ENCODE data around the gene APOA5.
"Not testable (repeated sequence)": the region's sequence is repeated elsewhere in the genome, so short reads cannot be mapped to it uniquely, and the experiment has no call there.

APOA5 gene, protein sequence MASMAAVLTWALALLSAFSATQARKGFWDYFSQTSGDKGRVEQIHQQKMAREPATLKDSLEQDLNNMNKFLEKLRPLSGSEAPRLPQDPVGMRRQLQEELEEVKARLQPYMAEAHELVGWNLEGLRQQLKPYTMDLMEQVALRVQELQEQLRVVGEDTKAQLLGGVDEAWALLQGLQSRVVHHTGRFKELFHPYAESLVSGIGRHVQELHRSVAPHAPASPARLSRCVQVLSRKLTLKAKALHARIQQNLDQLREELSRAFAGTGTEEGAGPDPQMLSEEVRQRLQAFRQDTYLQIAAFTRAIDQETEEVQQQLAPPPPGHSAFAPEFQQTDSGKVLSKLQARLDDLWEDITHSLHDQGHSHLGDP

DNA sequence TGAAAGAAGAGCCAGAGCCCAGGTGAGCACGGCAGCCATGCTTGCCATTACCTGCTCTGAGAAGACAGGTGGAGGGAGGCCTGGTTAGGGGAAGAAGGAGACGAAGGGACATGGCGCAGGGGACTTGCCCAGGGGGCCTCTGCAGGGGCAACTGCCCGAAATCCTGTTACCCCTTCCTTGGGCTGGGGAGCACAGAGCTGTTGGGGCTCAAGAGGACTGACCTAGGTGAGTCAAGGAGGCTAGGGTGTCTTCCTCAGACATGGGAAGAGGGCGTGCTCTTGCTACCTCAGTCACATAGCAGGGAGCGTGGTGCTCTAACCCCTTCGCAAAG is at the start of gene APOA5:
APOA5 (minus strand) TSS at position 67 of the 331 bp plus-strand sequence; CDS start at position 48, 19 bp downstream.
- DNase-seq = no peak

DNA sequence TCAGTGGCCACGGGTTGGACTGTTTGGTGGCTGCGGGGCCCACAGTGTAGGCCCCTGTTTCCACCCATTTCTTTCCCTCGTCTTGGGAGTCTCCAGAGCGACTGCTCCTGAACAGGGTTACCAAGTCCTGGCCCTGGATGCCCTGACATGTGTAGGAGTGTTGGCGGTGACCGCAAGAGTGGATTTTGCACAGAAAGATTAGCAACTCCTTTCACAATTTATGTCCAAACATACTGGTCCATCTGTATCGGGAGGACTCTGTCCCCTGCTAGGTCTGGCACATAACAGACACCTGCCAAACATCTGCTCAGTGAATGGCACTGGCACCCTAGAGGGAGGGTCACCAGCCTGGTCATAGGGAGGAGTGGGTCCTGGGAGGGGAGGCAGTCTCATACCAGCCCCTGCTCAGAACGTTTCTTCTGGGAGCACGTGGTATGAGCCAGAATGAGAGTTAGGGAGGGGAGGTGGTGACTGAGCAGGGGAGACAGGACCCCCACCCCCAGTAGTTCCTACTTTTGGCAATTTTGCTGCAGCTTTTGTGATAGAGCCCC is 49.1 kb upstream of the APOA5 start:
- DNase-seq = no peak

DNA sequence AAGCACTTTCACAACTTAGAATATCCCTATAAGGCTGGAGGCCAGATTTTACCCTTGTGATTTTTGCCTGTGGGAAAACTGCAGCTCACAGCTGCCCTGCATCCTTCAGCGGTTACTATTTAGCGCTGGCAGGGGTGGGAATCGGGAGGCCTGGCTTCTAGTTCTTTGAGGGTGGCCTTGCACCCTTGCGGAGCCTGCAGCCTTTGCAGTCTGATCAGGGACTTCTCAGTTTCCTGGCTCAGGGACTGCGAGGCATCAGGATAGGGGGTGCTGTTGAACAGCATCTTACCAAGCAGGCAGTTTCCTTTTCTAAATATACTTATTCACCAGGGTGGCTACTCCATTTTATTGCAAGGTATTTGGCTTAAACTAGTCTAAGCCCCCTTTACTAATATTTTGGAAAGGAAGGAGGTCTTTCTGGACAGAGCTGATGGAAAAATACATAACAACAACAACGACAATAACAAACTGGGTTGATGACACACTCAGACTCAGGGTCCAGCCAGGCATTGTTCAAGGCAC is 48.6 kb upstream of the APOA5 start:
- no peak for DNase-seq

DNA sequence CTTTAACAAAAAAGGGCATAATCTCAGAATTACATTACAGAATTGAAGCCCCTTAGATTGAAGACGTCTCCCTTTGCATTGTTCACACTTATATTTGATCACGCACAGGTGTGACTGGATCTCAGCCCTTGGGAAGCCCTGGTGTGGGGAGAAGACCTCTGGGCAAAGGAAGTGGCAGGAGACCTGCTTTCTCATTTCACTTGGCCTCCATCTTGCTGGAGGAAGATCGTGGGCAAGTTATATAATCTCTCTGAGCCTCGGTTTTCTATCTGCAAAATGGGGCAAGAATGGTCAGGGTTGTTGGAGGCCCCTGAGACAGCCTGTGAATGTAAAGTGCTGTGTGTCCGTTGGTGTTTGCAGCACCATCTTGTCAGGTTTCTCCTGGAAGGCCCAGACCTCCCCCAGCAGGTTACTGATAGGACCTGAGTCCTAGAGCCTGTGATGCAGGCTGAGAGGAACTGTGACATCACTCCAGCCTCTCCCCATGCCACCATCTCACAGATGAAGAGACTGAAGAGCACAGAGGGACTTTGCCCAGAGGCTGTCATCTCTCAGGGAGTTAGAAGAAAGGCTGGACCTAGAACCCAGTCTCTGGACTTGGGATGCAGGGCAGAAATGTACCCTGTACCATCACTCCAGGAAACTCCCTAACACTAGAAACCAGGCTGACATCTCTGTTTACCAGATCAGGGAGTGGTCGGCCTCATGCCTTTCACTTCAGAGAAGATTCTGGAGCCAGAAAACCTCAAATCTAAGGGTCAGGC is 46.8 kb upstream of the APOA5 start:
- no peak for DNase-seq

DNA sequence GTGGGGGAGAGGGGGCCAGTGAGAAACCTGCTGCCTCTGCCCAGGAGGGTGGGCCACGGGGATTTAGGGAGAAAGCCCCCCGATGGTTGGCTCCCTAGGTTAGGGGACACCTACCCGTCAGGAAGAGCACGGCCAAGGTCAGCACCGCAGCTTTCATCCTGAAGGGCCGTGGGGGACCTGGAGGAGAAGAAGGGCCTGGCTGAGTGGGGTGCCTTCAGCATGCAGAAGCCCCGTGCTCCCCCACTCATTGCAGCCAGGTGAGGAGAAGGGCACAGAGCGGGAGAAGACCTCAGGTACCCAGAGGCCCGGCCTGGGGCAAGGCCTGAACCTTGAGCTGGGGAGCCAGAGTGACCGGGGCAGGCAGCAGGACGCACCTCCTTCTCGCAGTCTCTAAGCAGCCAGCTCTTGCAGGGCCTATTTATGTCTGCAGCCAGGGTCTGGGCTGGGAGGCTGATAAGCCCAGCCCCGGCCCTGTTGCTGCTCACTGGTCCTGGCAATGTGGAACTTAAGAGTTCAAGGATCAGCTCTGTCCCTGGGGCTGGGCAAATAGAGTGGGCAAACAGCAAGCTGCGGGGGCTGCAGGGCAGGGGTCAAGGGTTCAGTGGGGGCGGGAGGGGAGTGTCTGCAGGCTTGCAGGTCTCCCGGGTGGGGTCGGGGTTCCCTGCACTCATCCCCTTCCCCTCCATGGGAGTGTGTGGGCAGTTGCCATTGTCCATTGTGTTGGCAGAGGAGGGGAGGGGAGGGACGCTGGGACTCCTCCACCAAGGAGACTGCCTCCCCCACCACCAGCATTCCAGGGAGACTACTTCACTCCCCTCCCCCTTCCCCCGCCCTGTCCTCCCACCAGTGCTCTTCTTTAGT is 45.8 kb upstream of the APOA5 start, which contains the start of gene APOA1:
APOA1 (minus strand) TSS at position 392 of the 861 bp plus-strand sequence; CDS start at position 157, 235 bp downstream.
- no peak for DNase-seq

DNA sequence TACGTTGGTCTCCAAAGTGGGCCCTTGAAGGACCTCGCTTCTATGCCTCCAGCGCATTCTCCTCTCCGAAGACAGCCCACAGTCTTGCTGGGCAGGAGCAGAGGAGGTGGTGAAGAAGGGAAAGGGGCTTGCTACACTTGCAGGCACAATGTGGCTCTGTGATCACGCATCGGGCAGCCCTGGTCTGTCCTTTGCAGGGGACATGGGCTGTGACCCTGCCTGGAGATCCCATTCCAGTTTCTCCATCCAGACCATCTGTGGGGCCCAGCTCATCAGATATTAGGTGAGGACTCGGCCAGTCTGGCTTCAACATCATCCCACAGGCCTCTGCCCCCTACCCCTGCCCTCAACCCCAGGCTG is 44.9 kb upstream of the APOA5 start:
- no peak for DNase-seq

DNA sequence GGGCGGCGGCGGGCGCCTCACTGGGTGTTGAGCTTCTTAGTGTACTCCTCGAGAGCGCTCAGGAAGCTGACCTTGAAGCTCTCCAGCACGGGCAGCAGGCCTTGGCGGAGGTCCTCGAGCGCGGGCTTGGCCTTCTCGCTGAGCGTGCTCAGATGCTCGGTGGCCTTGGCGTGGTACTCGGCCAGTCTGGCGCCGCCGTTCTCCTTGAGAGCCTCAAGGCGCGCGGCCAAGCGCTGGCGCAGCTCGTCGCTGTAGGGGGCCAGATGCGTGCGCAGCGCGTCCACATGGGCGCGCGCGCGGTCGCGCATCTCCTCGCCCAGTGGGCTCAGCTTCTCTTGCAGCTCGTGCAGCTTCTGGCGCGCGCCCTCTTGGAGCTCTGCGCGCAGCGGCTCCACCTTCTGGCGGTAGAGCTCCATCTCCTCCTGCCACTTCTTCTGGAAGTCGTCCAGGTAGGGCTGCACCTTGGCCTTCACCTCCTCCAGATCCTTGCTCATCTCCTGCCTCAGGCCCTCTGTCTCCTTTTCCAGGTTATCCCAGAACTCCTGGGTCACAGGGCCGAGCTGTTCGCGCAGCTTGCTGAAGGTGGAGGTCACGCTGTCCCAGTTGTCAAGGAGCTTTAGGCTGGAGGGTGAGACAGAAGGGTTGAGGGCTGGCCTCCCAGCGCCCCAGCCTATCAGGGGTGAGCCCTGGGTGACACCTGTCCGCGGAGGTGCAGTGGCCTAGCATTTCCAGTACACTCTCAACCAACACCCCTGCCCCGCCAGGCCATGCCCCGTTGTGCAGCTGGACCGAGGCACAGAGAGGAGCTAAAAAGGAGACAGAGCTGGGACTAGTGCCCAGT is 44.3 kb upstream of the APOA5 start:
- DNase-seq = peak; percentile 87

DNA sequence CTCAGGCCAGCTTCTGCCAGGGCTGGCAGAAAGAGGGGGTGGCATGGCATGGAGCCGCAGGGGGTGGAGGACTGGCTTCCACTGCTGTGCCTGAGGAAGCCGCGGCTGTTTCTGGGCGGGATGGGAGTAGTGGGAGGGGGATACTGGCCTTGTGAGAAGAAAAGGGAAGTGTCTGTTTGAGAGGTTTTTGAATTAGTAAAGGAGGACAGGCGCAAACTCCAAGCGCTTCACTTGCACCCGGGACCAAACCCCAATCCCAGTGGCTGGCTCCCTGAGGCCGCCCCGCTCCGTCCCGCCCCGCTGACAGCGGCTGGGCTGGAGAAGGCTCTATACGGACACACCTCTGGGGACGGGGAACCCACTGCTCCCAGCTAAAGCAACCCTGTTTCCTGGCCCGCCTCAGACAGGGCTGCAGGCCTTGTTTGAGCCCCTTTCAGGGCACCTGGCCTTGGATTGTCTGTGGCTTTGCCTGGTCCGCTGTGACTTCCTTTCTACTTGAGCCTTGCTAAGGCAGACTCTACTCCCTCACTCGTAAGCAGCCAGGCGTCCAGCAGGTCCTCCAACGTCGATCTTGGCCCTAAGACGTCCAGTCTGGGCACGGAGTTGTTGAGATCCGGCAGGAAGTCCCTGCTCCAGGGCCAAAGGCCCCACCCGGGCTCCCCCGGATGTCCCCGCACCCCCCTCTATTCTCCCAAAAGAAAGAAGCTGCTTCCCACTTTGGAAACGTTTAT is 43.5 kb upstream of the APOA5 start:
- no peak for DNase-seq

DNA sequence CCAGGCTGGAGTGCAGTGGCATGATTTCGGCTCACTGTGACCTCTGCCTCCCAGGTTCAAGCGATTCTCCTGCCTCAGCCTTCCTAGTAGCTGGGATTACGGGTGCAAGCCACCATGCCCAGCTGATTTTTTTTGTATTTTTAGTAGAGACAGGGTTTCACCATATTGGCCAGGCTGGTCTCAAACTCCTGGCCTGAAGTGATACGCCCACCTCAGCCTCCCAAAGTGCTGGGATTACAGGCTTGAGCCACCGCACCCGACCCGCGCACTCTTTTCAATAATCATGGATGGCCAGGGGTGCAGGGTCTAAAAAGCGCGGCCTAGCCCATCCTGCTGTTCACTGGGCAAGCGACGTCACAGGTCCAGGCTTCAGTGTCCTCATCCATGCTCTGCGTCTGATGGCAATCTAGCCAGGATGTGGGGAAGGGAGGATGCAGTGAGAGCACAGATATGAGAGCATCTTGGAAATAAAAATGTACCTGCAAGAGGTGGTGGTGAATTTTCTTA is 42.9 kb upstream of the APOA5 start:
- not testable (repeated sequence) for DNase-seq

DNA sequence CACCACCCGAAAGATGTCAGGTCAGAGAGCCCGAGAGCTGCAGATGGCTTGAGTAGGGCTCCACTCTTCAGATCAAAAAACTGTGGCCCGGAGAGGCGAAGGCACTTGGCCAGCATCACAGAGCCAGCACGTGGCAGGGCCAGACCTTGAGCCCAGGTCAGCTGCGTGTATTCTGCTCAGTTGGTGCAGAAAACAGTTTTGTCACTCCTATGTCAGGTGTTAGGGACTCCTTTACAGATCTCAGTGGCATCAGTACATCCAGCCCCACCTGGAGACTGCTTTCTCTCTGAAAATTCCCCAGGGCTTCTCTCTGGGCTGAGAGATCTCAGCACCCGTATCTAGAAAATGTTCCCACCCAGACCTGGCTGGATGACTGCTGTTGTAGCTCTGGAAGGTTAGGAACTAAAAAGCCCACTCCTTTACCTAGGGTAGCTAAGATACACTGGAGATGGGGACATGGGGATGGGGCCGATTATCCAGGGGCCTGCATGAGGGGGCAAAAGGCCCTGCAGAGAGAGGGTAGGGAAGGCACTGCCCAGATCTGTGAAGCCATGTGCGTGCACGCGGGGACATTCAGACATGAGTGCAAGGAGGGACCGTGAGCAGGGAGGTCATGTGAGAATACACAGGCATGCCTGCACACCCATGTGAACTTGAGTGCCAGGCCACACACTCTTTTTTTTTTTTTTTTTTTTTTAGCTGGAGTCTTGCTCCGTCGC is 42.3 kb upstream of the APOA5 start:
- DNase-seq = no peak

DNA sequence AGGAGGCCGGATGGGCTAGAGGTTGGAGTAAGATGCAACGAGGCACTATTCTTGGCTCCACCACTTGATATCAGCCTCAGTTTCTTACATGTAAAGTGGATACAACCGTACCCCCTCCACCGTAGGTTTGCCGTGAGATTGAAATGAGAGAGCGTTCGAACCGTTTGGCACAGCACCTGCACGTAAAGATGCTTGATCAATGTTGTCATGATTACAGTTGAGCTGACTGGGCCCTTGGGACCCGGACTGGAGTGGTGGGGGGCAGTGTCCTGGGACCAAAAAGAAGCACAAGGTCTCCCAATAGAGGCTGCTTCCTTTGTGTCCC is 41.8 kb upstream of the APOA5 start:
- DNase-seq = no peak

DNA sequence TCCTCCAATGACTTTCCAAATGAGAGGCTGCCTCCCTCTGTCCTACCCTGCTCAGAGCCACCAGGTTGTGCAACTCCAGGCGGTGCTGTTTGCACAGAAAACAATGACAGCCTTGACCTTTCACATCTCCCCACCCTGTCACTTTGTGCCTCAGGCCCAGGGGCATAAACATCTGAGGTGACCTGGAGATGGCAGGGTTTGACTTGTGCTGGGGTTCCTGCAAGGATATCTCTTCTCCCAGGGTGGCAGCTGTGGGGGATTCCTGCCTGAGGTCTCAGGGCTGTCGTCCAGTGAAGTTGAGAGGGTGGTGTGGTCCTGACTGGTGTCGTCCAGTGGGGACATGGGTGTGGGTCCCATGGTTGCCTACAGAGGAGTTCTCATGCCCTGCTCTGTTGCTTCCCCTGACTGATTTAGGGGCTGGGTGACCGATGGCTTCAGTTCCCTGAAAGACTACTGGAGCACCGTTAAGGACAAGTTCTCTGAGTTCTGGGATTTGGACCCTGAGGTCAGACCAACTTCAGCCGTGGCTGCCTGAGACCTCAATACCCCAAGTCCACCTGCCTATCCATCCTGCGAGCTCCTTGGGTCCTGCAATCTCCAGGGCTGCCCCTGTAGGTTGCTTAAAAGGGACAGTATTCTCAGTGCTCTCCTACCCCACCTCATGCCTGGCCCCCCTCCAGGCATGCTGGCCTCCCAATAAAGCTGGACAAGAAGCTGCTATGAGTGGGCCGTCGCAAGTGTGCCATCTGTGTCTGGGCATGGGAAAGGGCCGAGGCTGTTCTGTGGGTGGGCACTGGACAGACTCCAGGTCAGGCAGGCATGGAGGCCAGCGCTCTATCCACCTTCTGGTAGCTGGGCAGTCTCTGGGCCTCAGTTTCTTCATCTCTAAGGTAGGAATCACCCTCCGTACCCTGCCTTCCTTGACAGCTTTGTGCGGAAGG is 40.9 kb upstream of the APOA5 start:
- DNase-seq = no peak

DNA sequence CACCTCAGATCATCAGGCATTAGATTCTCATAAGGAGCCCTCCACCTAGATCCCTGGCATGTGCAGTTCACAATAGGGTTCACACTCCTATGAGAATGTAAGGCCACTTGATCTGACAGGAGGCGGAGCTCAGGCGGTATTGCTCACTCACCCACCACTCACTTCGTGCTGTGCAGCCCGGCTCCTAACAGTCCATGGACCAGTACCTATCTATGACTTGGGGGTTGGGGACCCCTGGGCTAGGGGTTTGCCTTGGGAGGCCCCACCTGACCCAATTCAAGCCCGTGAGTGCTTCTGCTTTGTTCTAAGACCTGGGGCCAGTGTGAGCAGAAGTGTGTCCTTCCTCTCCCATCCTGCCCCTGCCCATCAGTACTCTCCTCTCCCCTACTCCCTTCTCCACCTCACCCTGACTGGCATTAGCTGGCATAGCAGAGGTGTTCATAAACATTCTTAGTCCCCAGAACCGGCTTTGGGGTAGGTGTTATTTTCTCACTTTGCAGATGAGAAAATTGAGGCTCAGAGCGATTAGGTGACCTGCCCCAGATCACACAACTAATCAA is 40.2 kb upstream of the APOA5 start:
- no peak for DNase-seq

DNA sequence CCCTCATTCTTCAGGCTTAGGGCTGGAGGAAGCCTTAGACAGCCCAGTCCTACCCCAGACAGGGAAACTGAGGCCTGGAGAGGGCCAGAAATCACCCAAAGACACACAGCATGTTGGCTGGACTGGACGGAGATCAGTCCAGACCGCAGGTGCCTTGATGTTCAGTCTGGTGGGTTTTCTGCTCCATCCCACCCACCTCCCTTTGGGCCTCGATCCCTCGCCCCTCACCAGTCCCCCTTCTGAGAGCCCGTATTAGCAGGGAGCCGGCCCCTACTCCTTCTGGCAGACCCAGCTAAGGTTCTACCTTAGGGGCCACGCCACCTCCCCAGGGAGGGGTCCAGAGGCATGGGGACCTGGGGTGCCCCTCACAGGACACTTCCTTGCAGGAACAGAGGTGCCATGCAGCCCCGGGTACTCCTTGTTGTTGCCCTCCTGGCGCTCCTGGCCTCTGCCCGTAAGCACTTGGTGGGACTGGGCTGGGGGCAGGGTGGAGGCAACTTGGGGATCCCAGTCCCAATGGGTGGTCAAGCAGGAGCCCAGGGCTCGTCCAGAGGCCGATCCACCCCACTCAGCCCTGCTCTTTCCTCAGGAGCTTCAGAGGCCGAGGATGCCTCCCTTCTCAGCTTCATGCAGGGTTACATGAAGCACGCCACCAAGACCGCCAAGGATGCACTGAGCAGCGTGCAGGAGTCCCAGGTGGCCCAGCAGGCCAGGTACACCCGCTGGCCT is 38.7 kb upstream of the APOA5 start:
- DNase-seq = no peak

DNA sequence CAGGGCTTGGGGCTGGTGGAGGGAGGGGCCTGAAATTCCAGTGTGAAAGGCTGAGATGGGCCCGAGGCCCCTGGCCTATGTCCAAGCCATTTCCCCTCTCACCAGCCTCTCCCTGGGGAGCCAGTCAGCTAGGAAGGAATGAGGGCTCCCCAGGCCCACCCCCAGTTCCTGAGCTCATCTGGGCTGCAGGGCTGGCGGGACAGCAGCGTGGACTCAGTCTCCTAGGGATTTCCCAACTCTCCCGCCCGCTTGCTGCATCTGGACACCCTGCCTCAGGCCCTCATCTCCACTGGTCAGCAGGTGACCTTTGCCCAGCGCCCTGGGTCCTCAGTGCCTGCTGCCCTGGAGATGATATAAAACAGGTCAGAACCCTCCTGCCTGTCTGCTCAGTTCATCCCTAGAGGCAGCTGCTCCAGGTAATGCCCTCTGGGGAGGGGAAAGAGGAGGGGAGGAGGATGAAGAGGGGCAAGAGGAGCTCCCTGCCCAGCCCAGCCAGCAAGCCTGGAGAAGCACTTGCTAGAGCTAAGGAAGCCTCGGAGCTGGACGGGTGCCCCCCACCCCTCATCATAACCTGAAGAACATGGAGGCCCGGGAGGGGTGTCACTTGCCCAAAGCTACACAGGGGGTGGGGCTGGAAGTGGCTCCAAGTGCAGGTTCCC is 38.0 kb upstream of the APOA5 start, which contains the start of gene APOC3:
APOC3 (plus strand) TSS at position 383 of the 659 bp plus-strand sequence. CDS start 676 bp downstream, outside the sequence.
- no peak for DNase-seq

DNA sequence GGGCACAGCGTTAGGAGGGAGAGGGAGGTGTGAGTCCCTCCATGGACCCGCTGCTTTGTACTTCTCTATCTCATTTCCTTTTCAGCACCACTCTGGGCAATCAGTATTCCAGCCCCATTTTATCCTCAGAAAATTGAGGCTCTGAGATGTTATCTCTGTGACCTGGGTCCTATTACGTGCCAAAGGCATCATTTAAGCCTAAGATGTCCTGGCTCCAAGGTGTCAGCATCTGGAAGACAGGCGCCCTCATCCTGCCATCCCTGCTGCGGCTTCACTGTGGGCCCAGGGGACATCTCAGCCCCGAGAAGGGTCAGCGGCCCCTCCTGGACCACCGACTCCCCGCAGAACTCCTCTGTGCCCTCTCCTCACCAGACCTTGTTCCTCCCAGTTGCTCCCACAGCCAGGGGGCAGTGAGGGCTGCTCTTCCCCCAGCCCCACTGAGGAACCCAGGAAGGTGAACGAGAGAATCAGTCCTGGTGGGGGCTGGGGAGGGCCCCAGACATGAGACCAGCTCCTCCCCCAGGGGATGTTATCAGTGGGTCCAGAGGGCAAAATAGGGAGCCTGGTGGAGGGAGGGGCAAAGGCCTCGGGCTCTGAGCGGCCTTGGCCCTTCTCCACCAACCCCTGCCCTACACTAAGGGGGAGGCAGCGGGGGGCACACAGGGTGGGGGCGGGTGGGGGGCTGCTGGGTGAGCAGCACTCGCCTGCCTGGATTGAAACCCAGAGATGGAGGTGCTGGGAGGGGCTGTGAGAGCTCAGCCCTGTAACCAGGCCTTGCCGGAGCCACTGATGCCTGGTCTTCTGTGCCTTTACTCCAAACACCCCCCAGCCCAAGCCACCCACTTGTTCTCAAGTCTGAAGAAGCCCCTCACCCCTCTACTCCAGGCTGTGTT is 37.2 kb upstream of the APOA5 start:
- no peak for DNase-seq

Measured in NCI-H510A treated with DMSO at 0.1 percent for 48 hours (cell line).